ENCODE results near the gene ASCL5.

ASCL5 gene

GRCh38 chr1:201085902-201086735 lies 40.9 kb downstream of the ASCL5 start:
- peak; percentile 18 for DNase-seq (ENCODE audit: low spot score)

DNA sequence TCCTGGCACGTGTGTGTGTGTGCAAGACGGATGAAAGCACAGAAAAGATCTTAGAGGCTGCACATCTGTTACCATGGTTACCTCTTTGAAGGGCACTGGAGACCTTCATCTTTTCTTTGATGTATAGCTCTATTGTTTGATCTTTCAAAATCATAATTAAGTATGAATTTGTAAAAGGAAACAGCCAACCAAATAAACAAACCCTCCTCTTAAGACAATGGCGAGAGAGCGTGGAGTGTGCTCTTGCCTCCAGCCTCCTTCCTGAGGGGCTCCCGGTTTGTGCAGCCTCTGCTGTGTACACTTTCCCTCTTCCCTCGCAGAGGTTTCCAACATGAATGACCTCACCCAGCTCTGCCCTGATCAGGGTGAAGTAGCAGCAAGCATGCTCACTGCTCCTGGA lies 42.7 kb downstream of the ASCL5 start:
- DNase-seq (ENCODE audit: low spot score): no peak

GRCh38 chr1:201083741-201084140 lies 43.2 kb downstream of the ASCL5 start:
- no peak for DNase-seq (ENCODE audit: low spot score)

GRCh38 chr1:201080135-201080534 lies 46.8 kb downstream of the ASCL5 start:
- DNase-seq (ENCODE audit: low spot score): no peak

DNA sequence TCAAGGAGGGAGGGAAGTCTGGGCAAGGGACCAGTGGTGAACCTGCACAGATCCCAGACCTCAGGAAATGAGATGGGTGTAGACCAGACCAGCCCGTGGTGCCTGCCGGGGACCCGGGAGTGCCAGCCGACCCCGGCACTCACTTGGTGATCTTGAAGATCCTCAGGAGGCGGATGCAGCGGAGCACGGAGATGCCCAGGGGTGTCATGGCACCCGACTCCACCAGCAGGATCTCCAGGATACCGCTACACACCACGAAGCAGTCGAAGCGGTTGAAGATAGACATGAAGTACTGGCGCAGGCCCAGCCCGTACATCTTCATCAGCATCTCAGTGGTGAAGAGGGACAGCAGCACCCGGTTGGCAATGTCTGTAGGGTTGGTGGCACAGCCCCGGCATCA lies 49.2 kb downstream of the ASCL5 start:
- DNase-seq (ENCODE audit: low spot score): no peak

GRCh38 chr1:201077116-201077515 lies 49.9 kb downstream of the ASCL5 start:
- DNase-seq (ENCODE audit: low spot score): no peak

DNA sequence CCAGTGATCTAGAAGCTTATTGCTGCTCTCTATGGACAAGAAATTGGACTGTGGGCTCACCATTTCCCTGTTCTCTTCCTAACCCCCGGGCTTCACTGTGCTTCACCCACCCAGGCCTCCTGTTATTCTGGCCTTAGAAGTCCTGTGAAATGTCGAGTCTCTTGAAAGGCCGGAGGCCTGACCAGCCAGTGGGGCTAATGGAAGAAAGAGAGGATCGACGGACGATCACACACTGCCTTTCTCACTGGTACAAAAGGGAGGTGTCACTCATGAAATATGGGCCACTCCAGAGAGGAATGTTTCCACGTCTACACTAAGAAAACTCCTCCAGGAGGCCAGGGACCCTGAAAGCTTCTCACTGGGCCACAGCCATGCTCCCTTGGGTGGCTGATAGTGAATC lies 50.9 kb downstream of the ASCL5 start:
- no peak for DNase-seq (ENCODE audit: low spot score)

- DNase-seq (ENCODE audit: low spot score): no peak
Measured at GRCh38 chr1:201074018-201074417, 53.0 kb downstream of the ASCL5 start.

GRCh38 chr1:201072922-201073321 lies 54.1 kb downstream of the ASCL5 start:
- no peak for DNase-seq (ENCODE audit: low spot score)

DNA sequence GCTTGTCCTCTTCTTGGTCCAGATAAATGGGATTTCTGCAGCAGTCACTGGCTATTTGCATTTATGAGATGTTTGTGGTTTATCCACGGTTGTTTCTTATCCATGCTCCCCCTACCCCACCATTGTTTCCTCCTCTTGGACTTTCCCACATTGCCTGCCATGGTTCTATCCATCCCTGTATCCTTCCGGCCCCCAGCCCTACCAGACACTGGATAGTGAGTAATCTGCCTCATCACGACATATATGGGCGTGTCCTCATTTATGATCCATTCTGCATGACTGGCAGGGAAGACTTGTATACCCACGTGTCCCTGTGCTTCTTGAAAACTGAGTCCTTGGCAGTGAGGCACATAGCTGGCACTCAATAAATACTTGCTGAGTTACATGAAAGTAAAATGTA lies 54.8 kb downstream of the ASCL5 start:
- no peak for DNase-seq (ENCODE audit: low spot score)

DNA sequence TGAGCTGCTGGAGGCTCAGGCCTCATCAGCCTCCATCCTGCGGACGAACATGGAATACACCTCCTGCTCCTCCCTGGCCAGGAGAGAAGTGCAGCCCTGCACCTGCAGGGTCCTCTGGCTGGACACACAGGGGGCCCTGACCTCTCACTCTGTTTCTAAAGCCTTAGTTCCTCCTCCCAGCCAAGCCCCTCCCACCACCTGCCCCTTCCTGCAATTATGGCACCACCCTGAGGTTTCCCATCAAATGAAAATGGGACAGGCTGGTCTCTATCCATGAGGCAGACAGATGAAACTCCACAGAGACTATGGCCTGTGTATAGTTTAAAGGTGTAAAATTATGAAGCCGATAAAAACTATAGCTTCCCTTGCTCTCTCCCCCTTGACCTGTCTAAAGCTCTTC lies 57.3 kb downstream of the ASCL5 start:
- no peak for DNase-seq (ENCODE audit: low spot score)

DNA sequence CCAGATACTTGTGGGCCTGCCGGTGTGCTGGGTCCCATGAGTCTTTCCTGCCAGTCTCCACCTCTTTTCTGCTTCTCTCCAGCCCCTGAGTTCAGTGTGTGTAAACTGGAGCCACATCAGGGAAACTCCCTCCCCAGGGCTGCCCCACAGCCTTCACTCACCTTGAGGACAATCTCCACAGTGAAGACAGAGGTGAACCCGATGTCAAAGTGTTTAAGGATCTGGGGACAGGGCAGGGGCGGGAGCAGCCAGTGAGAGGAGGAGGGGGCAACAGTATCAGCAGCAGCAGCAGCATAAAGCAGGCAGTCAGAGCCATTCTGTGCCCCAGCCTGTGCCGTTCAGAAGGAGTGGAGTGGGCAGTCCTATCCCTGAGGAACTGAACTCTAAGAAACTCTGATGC lies 58.0 kb downstream of the ASCL5 start:
- no peak for DNase-seq (ENCODE audit: low spot score)

DNA sequence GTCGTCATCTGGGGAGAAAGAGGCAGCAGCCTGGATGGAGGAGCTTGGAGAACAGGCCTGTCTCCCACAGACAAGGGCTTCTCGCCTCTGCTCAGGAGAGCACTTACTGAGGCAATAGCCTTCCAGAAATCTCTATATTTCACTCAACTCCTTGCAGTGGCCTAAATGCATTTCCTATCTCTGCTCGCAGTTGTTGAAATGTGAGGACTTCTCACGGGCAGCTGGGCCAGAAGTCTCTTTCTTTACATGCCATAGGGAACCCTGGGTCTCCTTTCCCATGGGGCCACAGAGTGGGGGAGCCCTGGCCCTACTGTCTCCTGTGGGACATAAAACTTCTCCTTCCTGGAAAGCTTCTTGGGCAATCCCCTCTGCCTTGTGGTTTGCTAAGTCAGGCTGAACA lies 60.0 kb downstream of the ASCL5 start:
- no peak for DNase-seq (ENCODE audit: low spot score)

DNA sequence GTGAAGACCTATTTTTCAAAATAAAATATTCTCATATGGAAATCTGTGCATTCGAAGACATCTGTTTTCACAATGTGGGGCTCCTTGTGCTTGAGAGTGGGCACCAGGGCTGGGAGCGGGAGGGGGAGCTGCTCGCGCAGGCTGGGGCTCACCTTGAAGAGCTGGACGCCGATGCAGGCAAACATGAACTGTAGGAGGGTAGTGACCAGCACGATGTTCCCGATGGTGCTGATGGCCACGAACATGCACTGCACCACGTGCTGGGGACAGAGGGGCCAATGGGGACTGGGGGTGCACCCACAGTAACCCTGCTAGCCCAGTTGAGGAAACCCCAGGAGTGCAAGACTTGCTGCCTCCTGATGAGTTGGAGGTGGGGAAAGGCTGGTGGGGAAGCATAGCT lies 61.3 kb downstream of the ASCL5 start:
- DNase-seq (ENCODE audit: low spot score): no peak

GRCh38 chr1:201064806-201065205 lies 62.2 kb downstream of the ASCL5 start:
- no peak for DNase-seq (ENCODE audit: low spot score)

All from putamen (tissue), 1 donor.